ENCODE data around the gene MRPS12.

DNA sequence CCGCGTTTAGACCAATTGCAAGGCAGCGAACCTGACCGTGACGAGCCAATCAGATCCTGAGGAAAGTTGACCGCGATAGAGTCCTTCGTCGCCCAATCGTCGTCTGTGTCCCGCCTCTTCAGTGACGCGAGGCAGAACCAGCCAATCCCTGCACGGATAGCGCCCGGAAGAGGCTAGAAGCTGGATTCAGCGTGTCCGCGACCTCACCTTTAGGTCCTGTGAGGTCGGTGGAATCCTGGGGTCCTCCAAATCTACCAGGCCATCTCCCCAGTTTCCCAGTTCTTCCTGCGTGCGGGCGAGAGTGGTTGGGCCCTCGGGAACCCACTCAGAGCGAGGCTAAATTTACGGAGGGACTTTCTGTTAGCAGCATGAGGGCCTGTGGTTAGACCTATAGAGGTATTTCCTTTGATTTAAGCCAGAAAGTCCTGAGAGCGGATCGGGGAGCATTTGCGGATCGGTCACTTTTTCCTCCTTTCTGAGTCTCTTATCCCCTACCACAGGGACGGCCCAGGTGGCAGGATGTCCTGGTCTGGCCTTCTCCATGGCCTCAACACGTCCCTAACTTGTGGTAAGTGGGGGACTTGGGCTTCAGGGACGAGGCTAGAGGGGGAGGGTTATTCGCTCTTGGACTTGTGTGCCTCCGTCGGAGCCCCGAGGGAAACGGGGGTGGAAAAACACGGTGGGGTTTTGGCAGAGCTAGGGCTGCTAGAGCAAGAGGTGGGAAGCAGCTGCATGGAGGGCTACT is at the start of gene MRPS12:
- TF ChIP-seq, protein P1, sequence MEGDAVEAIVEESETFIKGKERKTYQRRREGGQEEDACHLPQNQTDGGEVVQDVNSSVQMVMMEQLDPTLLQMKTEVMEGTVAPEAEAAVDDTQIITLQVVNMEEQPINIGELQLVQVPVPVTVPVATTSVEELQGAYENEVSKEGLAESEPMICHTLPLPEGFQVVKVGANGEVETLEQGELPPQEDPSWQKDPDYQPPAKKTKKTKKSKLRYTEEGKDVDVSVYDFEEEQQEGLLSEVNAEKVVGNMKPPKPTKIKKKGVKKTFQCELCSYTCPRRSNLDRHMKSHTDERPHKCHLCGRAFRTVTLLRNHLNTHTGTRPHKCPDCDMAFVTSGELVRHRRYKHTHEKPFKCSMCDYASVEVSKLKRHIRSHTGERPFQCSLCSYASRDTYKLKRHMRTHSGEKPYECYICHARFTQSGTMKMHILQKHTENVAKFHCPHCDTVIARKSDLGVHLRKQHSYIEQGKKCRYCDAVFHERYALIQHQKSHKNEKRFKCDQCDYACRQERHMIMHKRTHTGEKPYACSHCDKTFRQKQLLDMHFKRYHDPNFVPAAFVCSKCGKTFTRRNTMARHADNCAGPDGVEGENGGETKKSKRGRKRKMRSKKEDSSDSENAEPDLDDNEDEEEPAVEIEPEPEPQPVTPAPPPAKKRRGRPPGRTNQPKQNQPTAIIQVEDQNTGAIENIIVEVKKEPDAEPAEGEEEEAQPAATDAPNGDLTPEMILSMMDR (IDR thresholded peaks at IDR 0.05), result no peak
- no peak for TF ChIP-seq ZFX (IDR thresholded peaks at IDR 0.05; ENCODE audit: borderline replicate concordance)

Data from 22Rv1 (cell line).